GM12864 (cell line): ENCODE results near the gene RGL1.

ENCODE experiments used
- DNase-seq: peaks from one replicate; pipeline ENCODE4 v3.0.0-alpha.2; 2011; ENCODE audit warnings: low read depth
- H3K4me3 ChIP-seq: 2 replicates; pipeline ENCODE4 v1.5.1; 2011; ENCODE audit warnings: mild to moderate bottlenecking, low read depth, low read length, control low read depth
- TF ChIP-seq, protein P1 (sequence below): IDR thresholded peaks from 2 replicates; pipeline ENCODE4 v1.5.1; 2011; ENCODE audit warnings: low read depth, mild to moderate bottlenecking, moderate library complexity, low read length, control low read depth, inconsistent platforms; ENCODE audit errors: missing control alignments

RGL1 gene

DNA sequence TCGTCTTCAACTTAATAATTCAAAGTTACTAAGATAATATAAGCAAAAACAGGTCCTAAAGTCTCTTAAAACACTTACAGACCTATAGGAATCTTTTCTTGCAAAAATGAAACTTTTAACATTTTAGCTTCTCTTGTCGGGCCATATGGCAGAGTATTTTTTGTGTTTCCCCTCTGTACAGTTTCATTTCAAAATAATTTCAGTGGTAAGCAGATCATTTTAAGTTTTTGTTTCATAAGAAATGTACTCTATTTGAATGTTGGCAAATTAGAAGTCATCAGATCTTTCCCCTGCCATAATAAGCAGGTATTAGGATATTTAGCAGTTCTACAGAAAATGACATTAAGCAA lies 37.9 kb downstream of the RGL1 start:
- H3K4me3 ChIP-seq = peak overlapping the region; percentile 6; the same call in 1 of the 2 replicates
- DNase-seq = no peak

GRCh38 chr1:183844806-183845205 lies 39.9 kb downstream of the RGL1 start:
- H3K4me3 ChIP-seq = no peak overlapping the region
- no peak for DNase-seq
- TF ChIP-seq, protein P1, sequence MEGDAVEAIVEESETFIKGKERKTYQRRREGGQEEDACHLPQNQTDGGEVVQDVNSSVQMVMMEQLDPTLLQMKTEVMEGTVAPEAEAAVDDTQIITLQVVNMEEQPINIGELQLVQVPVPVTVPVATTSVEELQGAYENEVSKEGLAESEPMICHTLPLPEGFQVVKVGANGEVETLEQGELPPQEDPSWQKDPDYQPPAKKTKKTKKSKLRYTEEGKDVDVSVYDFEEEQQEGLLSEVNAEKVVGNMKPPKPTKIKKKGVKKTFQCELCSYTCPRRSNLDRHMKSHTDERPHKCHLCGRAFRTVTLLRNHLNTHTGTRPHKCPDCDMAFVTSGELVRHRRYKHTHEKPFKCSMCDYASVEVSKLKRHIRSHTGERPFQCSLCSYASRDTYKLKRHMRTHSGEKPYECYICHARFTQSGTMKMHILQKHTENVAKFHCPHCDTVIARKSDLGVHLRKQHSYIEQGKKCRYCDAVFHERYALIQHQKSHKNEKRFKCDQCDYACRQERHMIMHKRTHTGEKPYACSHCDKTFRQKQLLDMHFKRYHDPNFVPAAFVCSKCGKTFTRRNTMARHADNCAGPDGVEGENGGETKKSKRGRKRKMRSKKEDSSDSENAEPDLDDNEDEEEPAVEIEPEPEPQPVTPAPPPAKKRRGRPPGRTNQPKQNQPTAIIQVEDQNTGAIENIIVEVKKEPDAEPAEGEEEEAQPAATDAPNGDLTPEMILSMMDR = no peak

More for the DNA sequence above, 37.9 kb downstream of the RGL1 start:
- TF ChIP-seq, protein P1 = no peak

- TF ChIP-seq, protein P1 = no peak
- no peak for DNase-seq
- H3K4me3 ChIP-seq = no peak overlapping the region
These were observed 40.8 kb downstream of the RGL1 start for GRCh38 chr1:183845681-183846080.

GRCh38 chr1:183847641-183848040 lies 42.7 kb downstream of the RGL1 start:
- TF ChIP-seq, protein P1 = no peak
- DNase-seq = no peak
- H3K4me3 ChIP-seq = no peak overlapping the region

DNA sequence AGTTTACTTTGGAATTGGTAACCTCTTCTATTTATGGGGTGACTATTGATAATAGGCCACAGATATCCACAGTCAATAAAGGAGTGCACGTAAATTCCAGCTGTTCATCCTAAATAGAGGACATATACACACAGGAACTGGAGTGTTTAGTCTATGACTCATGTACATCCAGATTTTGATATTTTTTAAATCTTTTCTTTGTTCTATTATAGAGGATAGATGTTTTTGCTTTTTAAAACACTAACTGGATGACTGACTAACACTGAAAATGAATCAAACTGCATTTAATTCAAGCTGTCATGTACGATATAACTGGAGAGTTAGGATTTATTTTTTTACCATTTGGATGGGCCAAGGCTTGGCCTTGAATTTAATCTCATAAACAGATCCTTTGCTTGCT lies 45.9 kb downstream of the RGL1 start:
- no peak overlapping the region for H3K4me3 ChIP-seq
- TF ChIP-seq, protein P1 = no peak
- no peak for DNase-seq

GRCh38 chr1:183859119-183859518 lies 54.2 kb downstream of the RGL1 start:
- no peak overlapping the region for H3K4me3 ChIP-seq
- DNase-seq = no peak
- TF ChIP-seq, protein P1 = no peak

DNA sequence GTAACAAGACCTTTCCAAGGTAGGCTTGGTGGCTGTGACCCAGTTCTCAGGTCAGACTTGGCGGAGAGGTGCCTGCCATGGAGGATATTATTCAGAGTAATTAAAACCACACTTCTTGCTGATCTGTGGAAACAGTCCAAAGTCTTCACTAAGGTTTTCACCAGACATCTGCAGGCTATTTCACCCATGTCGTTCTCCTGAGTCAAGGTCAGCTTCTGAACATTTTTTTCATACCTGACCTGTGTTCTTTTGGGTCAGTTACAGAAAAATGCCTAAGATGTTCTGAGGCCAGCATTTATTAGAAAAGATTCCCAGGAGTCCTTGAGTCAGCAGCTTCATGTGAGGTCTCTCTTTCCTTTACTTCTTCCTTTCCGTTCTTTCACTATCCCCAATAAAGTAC lies 54.9 kb downstream of the RGL1 start:
- TF ChIP-seq, protein P1 = no peak
- H3K4me3 ChIP-seq = no peak overlapping the region
- no peak for DNase-seq
